ENCODE measurements around the gene AFF1.

The AFF1 gene

DNA sequence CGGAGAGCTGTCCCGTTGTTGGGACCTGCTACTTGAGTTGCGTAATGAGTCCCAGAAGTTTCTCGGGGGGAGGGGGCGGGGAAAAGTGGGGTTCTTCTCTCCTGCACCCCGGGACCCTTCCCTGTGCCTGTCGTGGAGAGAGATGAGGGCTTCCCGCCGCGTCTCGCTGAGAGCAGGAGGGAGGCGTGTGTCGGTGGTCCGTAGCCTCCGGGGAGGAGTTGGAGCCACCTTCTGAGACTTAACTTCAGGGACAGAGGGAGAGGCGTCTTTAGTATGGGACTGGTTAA lies 698 bp downstream of the AFF1 start:
- Histone ChIP-seq H3F3A (ENCODE audit: insufficient read depth) (peaks cover 7% of the 10 kb centered on the region; the same call in 1 of the 2 replicates), H3K27ac (ENCODE audit: low read depth, low read length) (no peak overlapping the region), H2AFZ (ENCODE audit: low read depth, low read length, severe bottlenecking) (peak overlapping the region; percentile 77), H3K9me2 (replicated peaks; ENCODE audit: insufficient read depth, low read length) (no peaks in the 10 kb centered on the region), H3K4me3 (ENCODE audit: insufficient read depth, low read length, poor library complexity, severe bottlenecking) (peak overlapping the region; percentile 58), H3K27me3 (ENCODE audit: low read length) (no peaks in the 10 kb centered on the region), H3K79me2 (ENCODE audit: insufficient read depth, low read length) (no peaks in the 10 kb centered on the region), H3K9me3 (ENCODE audit: insufficient read depth, low read length) (no peaks in the 10 kb centered on the region), H4K20me1 (ENCODE audit: low read depth, low read length) (no peaks in the 10 kb centered on the region), H3K36me3 (ENCODE audit: low read length) (no peaks in the 10 kb centered on the region), H3K9ac (ENCODE audit: low read length) (peak overlapping the region; percentile 44), H3K4me2 (ENCODE audit: low read depth, low read length, poor library complexity, severe bottlenecking) (peak overlapping the region; percentile 64)
- TF ChIP-seq, protein P1, sequence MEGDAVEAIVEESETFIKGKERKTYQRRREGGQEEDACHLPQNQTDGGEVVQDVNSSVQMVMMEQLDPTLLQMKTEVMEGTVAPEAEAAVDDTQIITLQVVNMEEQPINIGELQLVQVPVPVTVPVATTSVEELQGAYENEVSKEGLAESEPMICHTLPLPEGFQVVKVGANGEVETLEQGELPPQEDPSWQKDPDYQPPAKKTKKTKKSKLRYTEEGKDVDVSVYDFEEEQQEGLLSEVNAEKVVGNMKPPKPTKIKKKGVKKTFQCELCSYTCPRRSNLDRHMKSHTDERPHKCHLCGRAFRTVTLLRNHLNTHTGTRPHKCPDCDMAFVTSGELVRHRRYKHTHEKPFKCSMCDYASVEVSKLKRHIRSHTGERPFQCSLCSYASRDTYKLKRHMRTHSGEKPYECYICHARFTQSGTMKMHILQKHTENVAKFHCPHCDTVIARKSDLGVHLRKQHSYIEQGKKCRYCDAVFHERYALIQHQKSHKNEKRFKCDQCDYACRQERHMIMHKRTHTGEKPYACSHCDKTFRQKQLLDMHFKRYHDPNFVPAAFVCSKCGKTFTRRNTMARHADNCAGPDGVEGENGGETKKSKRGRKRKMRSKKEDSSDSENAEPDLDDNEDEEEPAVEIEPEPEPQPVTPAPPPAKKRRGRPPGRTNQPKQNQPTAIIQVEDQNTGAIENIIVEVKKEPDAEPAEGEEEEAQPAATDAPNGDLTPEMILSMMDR (IDR thresholded peaks at IDR 0.05; ENCODE audit: insufficient read depth, low read length, poor library complexity, severe bottlenecking): no peak
- no peak for TF ChIP-seq EZH2phosphoT487 (conservative IDR thresholded peaks at IDR 0.05; ENCODE audit: low read length)

DNA sequence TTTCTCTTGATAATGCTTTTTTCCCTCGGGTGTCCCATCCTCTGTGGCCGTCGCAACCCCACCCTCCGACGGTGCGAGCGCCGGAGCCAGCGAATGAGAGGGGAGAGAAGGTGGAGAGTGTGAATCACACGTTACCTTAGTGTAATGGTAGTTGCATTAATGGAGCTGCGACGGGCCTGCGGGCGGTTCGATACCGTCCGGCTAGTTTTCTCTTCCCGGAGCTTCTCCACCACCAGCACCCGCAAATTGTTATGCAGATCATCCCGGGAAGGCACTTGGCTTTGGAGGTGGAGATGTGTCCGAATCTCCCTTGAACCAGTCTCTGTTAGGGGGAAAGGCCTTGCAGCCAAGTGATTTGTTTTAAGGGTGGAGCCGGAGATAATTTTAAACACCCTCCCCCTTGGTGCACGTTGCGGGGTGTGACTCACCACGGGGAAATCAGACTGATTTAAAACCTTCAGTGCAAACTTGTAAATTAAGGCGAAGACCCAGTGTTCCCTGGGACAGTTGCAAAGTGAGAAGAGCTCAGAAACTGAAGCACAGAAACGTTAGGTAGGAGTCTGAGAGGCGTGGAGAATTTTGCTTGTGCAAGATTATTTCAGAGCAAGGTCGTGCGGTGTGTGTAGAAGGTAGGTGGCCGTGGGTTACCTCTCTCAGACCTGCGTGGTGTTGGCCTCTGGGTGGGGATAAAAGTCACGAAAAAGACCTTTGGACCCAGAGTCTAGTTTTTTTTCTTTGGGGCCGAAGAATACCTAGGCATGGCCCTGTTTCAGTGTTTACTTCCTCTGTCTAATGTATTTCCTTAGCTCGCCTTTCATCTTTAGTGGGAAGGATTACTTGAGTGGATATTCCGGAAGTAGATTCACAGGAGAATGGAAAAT lies 1.3 kb downstream of the AFF1 start:
- Histone ChIP-seq H2AFZ (ENCODE audit: low read depth, low read length, severe bottlenecking) (no peak overlapping the region), H3K27ac (ENCODE audit: low read depth, low read length) (no peak overlapping the region), H3K79me2 (ENCODE audit: insufficient read depth, low read length) (no peaks in the 10 kb centered on the region)

DNA sequence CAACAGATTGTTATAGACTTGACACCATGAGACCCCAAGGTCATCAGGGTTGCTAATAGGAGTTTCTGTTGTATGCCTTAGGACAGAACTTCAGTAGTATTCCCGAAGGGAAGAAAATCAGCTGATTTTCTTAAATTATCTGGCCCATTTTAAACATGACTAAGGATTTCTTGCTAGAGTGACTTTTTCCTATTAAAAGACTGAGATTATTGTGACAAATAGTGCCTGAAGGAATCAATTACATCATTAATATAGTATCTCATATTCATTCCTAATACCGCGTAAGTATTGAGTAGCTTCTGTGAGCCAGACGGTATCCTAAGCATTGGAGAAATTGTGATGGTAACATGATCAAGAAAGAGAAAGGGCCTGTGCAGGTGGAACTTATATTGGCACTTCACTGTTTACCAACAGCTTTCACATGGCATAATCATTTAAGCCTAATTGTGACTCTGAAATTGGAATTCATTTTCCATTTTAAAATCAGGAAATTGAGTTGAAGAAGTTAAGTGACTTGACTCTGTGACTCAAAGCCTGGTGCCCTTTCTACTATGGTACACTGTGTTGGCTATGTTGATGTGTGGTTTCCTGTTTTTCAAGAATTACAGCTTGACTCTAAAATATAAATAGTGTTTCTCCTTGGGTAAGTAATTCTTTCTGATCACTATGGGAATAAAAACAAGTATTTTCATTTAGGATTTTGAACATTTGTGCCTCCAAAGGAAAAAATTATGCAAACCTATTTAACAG lies 4.1 kb downstream of the AFF1 start:
- Histone ChIP-seq H3K4me2 (ENCODE audit: low read depth, low read length, poor library complexity, severe bottlenecking) (peak overlapping the region; percentile 10), H4K20me1 (ENCODE audit: low read depth, low read length) (no peaks in the 10 kb centered on the region), H3K79me2 (ENCODE audit: insufficient read depth, low read length) (no peaks in the 10 kb centered on the region), H3K9me3 (ENCODE audit: insufficient read depth, low read length) (no peaks in the 10 kb centered on the region), H3K9ac (ENCODE audit: low read length) (no peak overlapping the region), H3K36me3 (ENCODE audit: low read length) (no peaks in the 10 kb centered on the region), H3K27ac (ENCODE audit: low read depth, low read length) (no peak overlapping the region), H2AFZ (ENCODE audit: low read depth, low read length, severe bottlenecking) (no peak overlapping the region), H3K9me2 (replicated peaks; ENCODE audit: insufficient read depth, low read length) (no peaks in the 10 kb centered on the region), H3K4me3 (ENCODE audit: insufficient read depth, low read length, poor library complexity, severe bottlenecking) (no peak overlapping the region), H3K27me3 (ENCODE audit: low read length) (no peaks in the 10 kb centered on the region), H3F3A (ENCODE audit: insufficient read depth) (peaks cover 7% of the 10 kb centered on the region; the same call in 1 of the 2 replicates)
- TF ChIP-seq EZH2phosphoT487 (conservative IDR thresholded peaks at IDR 0.05; ENCODE audit: low read length): no peak
- TF ChIP-seq, protein P1 (IDR thresholded peaks at IDR 0.05; ENCODE audit: insufficient read depth, low read length, poor library complexity, severe bottlenecking): no peak

More for the DNA sequence above, 1.3 kb downstream of the AFF1 start:
- Histone ChIP-seq H4K20me1 (ENCODE audit: low read depth, low read length) (no peaks in the 10 kb centered on the region), H3K4me3 (ENCODE audit: insufficient read depth, low read length, poor library complexity, severe bottlenecking) (peak overlapping the region; percentile 58), H3K27me3 (ENCODE audit: low read length) (no peaks in the 10 kb centered on the region), H3K9ac (ENCODE audit: low read length) (no peak overlapping the region), H3K4me2 (ENCODE audit: low read depth, low read length, poor library complexity, severe bottlenecking) (peak overlapping the region; percentile 64), H3K9me3 (ENCODE audit: insufficient read depth, low read length) (no peaks in the 10 kb centered on the region), H3F3A (ENCODE audit: insufficient read depth) (peaks cover 7% of the 10 kb centered on the region; the same call in 1 of the 2 replicates), H3K9me2 (replicated peaks; ENCODE audit: insufficient read depth, low read length) (no peaks in the 10 kb centered on the region), H3K36me3 (ENCODE audit: low read length) (no peaks in the 10 kb centered on the region)
- no peak for TF ChIP-seq EZH2phosphoT487 (conservative IDR thresholded peaks at IDR 0.05; ENCODE audit: low read length)
- TF ChIP-seq, protein P1 (IDR thresholded peaks at IDR 0.05; ENCODE audit: insufficient read depth, low read length, poor library complexity, severe bottlenecking): no peak
